Measurements from ENCODE around the gene PLCL2.

GRCh38 chr3:17078926-17079465, 194.2 kb downstream of the PLCL2 start:
- TF ChIP-seq CREB1 (CRISPR knock-in tag; IDR thresholded peaks at IDR 0.05; ENCODE audit: low read depth) (no peak), EZH2 (IDR thresholded peaks at IDR 0.05; ENCODE audit: low read depth, unreplicated experiment) (no peak), POLR2AphosphoS5 (IDR thresholded peaks at IDR 0.05; ENCODE audit: low read depth) (no peak), EZH2phosphoT487 (IDR thresholded peaks at IDR 0.05; ENCODE audit: unreplicated experiment) (no peak), ZNF114 (CRISPR knock-in tag; IDR thresholded peaks at IDR 0.05) (no peak)
- TF ChIP-seq, protein P1, sequence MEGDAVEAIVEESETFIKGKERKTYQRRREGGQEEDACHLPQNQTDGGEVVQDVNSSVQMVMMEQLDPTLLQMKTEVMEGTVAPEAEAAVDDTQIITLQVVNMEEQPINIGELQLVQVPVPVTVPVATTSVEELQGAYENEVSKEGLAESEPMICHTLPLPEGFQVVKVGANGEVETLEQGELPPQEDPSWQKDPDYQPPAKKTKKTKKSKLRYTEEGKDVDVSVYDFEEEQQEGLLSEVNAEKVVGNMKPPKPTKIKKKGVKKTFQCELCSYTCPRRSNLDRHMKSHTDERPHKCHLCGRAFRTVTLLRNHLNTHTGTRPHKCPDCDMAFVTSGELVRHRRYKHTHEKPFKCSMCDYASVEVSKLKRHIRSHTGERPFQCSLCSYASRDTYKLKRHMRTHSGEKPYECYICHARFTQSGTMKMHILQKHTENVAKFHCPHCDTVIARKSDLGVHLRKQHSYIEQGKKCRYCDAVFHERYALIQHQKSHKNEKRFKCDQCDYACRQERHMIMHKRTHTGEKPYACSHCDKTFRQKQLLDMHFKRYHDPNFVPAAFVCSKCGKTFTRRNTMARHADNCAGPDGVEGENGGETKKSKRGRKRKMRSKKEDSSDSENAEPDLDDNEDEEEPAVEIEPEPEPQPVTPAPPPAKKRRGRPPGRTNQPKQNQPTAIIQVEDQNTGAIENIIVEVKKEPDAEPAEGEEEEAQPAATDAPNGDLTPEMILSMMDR (conservative IDR thresholded peaks at IDR 0.05; ENCODE audit: low read depth in 2 of 2), result no peak
- TF ChIP-seq, protein P2, sequence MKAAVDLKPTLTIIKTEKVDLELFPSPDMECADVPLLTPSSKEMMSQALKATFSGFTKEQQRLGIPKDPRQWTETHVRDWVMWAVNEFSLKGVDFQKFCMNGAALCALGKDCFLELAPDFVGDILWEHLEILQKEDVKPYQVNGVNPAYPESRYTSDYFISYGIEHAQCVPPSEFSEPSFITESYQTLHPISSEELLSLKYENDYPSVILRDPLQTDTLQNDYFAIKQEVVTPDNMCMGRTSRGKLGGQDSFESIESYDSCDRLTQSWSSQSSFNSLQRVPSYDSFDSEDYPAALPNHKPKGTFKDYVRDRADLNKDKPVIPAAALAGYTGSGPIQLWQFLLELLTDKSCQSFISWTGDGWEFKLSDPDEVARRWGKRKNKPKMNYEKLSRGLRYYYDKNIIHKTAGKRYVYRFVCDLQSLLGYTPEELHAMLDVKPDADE (IDR thresholded peaks at IDR 0.05), result no peak

Measured in GM23338 (cell line).